HL-60 (cell line): Measurements from ENCODE around the gene SGPP2.

Experiments used
- DNase-seq, 2 experiments: peaks; one replicate each; pipeline ENCODE4 v3.0.0-alpha.2; 2010 to 2020; ENCODE audit warnings: low read depth in 1 of 2, low spot score in 1 of 2
- H3K27ac ChIP-seq: fragments of 250-450 bp; sonication (Bioruptor Pico); replicated peaks from 2 replicates; pipeline ENCODE4 v1.5.1; 2020; ENCODE audit warnings: mild to moderate bottlenecking, moderate library complexity
- H3K27me3 ChIP-seq: fragments of 250-450 bp; sonication (Bioruptor Pico); 2 replicates; pipeline ENCODE4 v1.5.1; 2021; ENCODE audit warnings: mild to moderate bottlenecking, moderate library complexity; ENCODE audit not compliant: insufficient read depth, poor library complexity, severe bottlenecking
- H3K4me3 ChIP-seq: replicated peaks from 2 replicates; pipeline ENCODE4 v1.5.1; 2011; ENCODE audit warnings: mild to moderate bottlenecking, control low read depth, low read length; ENCODE audit not compliant: insufficient read depth
- GABPA ChIP-seq: IDR thresholded peaks from 2 replicates; pipeline ENCODE4 v1.6.1; 2012; ENCODE audit warnings: low read depth
- POLR2AphosphoS5 ChIP-seq: IDR thresholded peaks from 2 replicates; pipeline ENCODE4 v1.6.1; 2012; ENCODE audit warnings: low read depth
- SPI1 ChIP-seq: IDR thresholded peaks from 2 replicates; pipeline ENCODE4 v1.6.1; 2012; ENCODE audit warnings: low read depth, mild to moderate bottlenecking, borderline replicate concordance
- TF ChIP-seq, protein P1 (sequence below): IDR thresholded peaks from 2 replicates; pipeline ENCODE4 v1.6.1; 2012; ENCODE audit warnings: low read depth; ENCODE audit not compliant: insufficient replicate concordance
- TF ChIP-seq, protein P2 (sequence below): IDR thresholded peaks from one replicate; pipeline ENCODE4 v1.5.1; 2011; ENCODE audit warnings: low read length, control low read depth, inconsistent platforms; ENCODE audit not compliant: insufficient read depth

Gene SGPP2

DNA sequence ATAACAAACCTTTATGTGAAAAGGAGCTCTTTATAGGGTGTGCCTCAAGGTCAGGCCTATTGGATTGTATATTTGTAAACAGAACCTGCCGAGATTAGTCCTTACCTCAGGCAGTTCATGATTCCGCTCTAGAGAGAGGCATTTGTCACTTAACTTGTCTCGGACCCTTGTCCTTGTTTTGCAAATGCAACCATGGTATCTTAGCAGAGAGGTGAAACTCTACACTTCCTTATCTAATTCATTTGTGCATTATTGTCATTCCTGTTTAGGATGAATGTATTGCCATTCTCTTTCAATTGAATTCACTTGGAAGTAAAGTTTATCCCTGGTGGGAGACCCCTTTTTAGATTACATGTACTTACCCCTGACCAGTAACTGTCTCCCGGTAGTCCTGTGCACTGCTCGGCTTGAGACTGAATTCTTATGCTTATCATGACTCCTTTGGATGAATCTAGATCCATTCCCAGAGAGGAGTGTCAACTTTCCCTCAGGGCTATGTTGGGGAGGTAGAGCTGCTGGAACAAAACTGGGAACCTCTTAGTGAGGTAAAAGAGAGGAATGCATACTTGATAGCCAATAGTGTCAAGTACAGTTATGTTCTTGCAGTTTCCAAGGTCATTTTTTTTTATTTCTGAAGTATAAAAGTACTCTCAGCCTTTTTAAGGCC lies 46.6 kb downstream of the SGPP2 start:
- no peak for DNase-seq
- TF ChIP-seq POLR2AphosphoS5 (no peak), GABPA (no peak), SPI1 (no peak)
- TF ChIP-seq, protein P1, sequence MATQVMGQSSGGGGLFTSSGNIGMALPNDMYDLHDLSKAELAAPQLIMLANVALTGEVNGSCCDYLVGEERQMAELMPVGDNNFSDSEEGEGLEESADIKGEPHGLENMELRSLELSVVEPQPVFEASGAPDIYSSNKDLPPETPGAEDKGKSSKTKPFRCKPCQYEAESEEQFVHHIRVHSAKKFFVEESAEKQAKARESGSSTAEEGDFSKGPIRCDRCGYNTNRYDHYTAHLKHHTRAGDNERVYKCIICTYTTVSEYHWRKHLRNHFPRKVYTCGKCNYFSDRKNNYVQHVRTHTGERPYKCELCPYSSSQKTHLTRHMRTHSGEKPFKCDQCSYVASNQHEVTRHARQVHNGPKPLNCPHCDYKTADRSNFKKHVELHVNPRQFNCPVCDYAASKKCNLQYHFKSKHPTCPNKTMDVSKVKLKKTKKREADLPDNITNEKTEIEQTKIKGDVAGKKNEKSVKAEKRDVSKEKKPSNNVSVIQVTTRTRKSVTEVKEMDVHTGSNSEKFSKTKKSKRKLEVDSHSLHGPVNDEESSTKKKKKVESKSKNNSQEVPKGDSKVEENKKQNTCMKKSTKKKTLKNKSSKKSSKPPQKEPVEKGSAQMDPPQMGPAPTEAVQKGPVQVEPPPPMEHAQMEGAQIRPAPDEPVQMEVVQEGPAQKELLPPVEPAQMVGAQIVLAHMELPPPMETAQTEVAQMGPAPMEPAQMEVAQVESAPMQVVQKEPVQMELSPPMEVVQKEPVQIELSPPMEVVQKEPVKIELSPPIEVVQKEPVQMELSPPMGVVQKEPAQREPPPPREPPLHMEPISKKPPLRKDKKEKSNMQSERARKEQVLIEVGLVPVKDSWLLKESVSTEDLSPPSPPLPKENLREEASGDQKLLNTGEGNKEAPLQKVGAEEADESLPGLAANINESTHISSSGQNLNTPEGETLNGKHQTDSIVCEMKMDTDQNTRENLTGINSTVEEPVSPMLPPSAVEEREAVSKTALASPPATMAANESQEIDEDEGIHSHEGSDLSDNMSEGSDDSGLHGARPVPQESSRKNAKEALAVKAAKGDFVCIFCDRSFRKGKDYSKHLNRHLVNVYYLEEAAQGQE = no peak
- TF ChIP-seq, protein P2, sequence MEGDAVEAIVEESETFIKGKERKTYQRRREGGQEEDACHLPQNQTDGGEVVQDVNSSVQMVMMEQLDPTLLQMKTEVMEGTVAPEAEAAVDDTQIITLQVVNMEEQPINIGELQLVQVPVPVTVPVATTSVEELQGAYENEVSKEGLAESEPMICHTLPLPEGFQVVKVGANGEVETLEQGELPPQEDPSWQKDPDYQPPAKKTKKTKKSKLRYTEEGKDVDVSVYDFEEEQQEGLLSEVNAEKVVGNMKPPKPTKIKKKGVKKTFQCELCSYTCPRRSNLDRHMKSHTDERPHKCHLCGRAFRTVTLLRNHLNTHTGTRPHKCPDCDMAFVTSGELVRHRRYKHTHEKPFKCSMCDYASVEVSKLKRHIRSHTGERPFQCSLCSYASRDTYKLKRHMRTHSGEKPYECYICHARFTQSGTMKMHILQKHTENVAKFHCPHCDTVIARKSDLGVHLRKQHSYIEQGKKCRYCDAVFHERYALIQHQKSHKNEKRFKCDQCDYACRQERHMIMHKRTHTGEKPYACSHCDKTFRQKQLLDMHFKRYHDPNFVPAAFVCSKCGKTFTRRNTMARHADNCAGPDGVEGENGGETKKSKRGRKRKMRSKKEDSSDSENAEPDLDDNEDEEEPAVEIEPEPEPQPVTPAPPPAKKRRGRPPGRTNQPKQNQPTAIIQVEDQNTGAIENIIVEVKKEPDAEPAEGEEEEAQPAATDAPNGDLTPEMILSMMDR = no peak
- H3K27me3 ChIP-seq = no peaks in the 10 kb centered on the region
- H3K27ac ChIP-seq = no peak overlapping the region
- no peak overlapping the region for H3K4me3 ChIP-seq

DNA sequence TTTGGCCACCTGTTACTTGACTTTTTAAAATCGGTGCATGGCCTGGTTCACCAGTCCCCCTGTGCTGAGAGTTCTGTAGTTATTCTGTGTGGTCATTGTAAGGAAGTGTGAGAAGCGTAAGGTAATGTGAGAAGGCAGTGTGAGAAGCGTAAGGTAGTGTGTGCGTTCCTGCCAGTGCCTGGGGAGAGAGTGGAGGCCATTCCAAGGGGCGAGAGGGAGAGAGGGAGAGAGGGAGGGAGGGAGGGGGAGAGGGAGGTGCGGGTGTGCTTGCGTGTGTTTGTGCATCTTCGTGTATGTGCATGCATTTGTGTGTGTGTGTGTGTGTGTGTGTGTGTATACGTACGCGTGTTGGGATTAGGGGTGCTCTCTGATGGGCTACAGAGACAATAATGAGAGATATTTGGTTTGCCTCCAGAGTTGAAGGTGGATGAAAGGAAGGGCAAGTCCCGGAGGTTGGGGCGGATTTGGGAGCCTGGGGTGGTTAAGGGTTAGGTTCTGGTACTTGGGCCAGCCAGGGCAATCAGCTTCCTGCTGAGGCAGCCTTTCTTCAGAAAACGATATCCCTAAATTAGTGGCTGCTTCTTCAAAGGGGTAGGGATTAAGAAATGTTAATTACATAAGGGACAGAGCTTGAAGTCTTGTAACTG lies 53.7 kb downstream of the SGPP2 start:
- no peak for DNase-seq
- no peak overlapping the region for H3K4me3 ChIP-seq

DNA sequence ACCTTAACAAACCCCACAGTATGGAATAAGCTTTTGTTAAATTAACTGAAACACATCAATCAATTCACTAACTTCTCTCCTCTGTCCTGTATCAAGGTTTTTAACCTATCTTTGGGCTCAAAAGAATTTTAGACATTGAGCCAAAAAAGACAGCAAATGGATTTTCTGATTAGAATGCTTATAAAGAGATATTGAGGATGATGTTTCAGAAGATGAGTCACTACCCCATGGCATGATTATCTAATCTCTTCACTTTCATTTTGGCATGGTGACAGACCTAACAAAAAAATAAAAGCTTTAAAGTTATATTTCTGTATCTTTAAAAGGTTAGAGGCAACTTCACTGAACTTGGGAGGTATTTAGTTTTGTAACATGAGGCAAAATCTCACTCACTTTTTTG lies 55.5 kb downstream of the SGPP2 start:
- Histone ChIP-seq H3K27ac (no peak overlapping the region), H3K27me3 (no peaks in the 10 kb centered on the region), H3K4me3 (no peak overlapping the region)
- no peak for DNase-seq
- TF ChIP-seq POLR2AphosphoS5 (no peak), GABPA (no peak), SPI1 (no peak)
- TF ChIP-seq, protein P1 = no peak
- TF ChIP-seq, protein P2 = no peak

More for the DNA sequence above, 53.7 kb downstream of the SGPP2 start:
- TF ChIP-seq GABPA = no peak
- TF ChIP-seq, protein P2 = no peak
- TF ChIP-seq, protein P1 = no peak
- no peak for TF ChIP-seq SPI1
- no peak for TF ChIP-seq POLR2AphosphoS5
- Histone ChIP-seq H3K27me3 (no peaks in the 10 kb centered on the region), H3K27ac (no peak overlapping the region)
